IMR-90 (cell line): ENCODE results near the gene REV3L. TPM values are rescaled to one million over a fixed set of nuclear protein-coding genes. Genes with fewer than 3 reads are reported as not detected.

ENCODE experiments used
- ATAC-seq: fragments of 200-7000 bp; cut with Tn5 transposase; 2 replicates; pipeline ENCODE4 v1.9.1; 2020; ENCODE audit warnings: low read depth, mild to moderate bottlenecking, moderate library complexity
- BruUV-seq: library from RNA; stranded (reverse); fragments of 400-500 nt; replicated peaks from 2 replicates; lab custom pipeline; 2021; lab: Mats Ljungman, UMichigan
- CTCF ChIA-PET: fragments of 300-600 bp; formaldehyde crosslinking; extraction: SDS; loops from one replicate; lab custom pipeline; 2021; ENCODE audit warnings: antibody characterized with exemption; lab: Yijun Ruan, JAX
- POLR2A ChIA-PET: fragments of 300-600 bp; sonication (Branson Sonifier 250); formaldehyde crosslinking; loops from one replicate; lab custom pipeline; 2022; ENCODE audit warnings: antibody characterized with exemption; ENCODE audit not compliant: unreplicated experiment; lab: Charles Lee
- DNase-seq: peaks from one replicate; pipeline ENCODE4 v3.0.0; 2013
- H2AFZ ChIP-seq: replicated peaks from 2 replicates; pipeline ENCODE3; 2013; ENCODE audit warnings: low read length, mild to moderate bottlenecking; ENCODE audit not compliant: poor library complexity
- H2AK5ac ChIP-seq: 2 replicates; pipeline ENCODE4 v1.6.1; 2013; ENCODE audit warnings: low read depth, low read length, inconsistent platforms
- H2AK9ac ChIP-seq: replicated peaks from 2 replicates; pipeline ENCODE3; 2013; ENCODE audit warnings: mild to moderate bottlenecking, low read depth, low read length, moderate library complexity; ENCODE audit not compliant: poor library complexity
- H2BK120ac ChIP-seq: 2 replicates; pipeline ENCODE4 v1.6.1; 2013; ENCODE audit warnings: low read depth, low read length, inconsistent platforms
- H2BK15ac ChIP-seq: 3 replicates; pipeline ENCODE4 v1.6.1; 2013; ENCODE audit warnings: low read depth, low read length, inconsistent platforms
- H2BK20ac ChIP-seq: 2 replicates; pipeline ENCODE4 v1.6.1; 2013; ENCODE audit warnings: low read depth, mild to moderate bottlenecking, inconsistent platforms, low read length, moderate library complexity
- H2BK5ac ChIP-seq: 2 replicates; pipeline ENCODE4 v1.6.1; 2013; ENCODE audit warnings: mild to moderate bottlenecking, low read depth, low read length, inconsistent platforms; ENCODE audit not compliant: poor library complexity, severe bottlenecking
- H3K14ac ChIP-seq: replicated peaks from 2 replicates; pipeline ENCODE4 v1.6.1; 2013; ENCODE audit warnings: low read depth, low read length, inconsistent platforms
- H3K18ac ChIP-seq: 2 replicates; pipeline ENCODE4 v1.6.1; 2013; ENCODE audit warnings: low read depth, low read length, control low read depth
- H3K23ac ChIP-seq: 2 replicates; pipeline ENCODE4 v1.6.1; 2013; ENCODE audit warnings: low read depth, low read length, inconsistent platforms
- H3K27ac ChIP-seq: 2 replicates; pipeline ENCODE4 v1.5.1; 2013; ENCODE audit warnings: mild to moderate bottlenecking, control low read depth, low read length; ENCODE audit not compliant: insufficient read depth
- H3K27me3 ChIP-seq: 2 replicates; pipeline ENCODE4 v1.6.1; 2013; ENCODE audit warnings: low read length; ENCODE audit not compliant: control insufficient read depth, insufficient read depth
- H3K36me3 ChIP-seq: 2 replicates; pipeline ENCODE4 v1.6.1; 2013; ENCODE audit warnings: low read length, mixed read lengths; ENCODE audit not compliant: control insufficient read depth, insufficient read depth
- H3K4ac ChIP-seq: 2 replicates; pipeline ENCODE4 v1.6.1; 2013; ENCODE audit warnings: low read depth, low read length, inconsistent platforms
- H3K4me1 ChIP-seq: 2 replicates; pipeline ENCODE4 v1.6.1; 2013; ENCODE audit warnings: low read length, mixed read lengths; ENCODE audit not compliant: control insufficient read depth, insufficient read depth
- H3K4me2 ChIP-seq: 2 replicates; pipeline ENCODE4 v1.6.1; 2013; ENCODE audit warnings: low read depth, mild to moderate bottlenecking, control low read depth, low read length, moderate library complexity
- H3K4me3 ChIP-seq: 2 replicates; pipeline ENCODE4 v1.5.1; 2013; ENCODE audit warnings: low read depth, mild to moderate bottlenecking, control low read depth, low read length, moderate library complexity; ENCODE audit not compliant: insufficient read depth
- H3K56ac ChIP-seq: 2 replicates; pipeline ENCODE4 v1.6.1; 2013; ENCODE audit warnings: low read length, inconsistent platforms; ENCODE audit not compliant: insufficient read depth; ENCODE audit errors: extremely low read depth
- H3K79me1 ChIP-seq, 2 experiments: 2 replicates each; pipeline ENCODE4 v1.6.1; 2013; ENCODE audit warnings: low read length in 2 of 2, inconsistent platforms in 1 of 2, low read depth in 1 of 2
- H3K9ac ChIP-seq: 2 replicates; pipeline ENCODE4 v1.6.1; 2013; ENCODE audit warnings: low read depth, low read length, control low read depth
- H3K9me1 ChIP-seq: 2 replicates; pipeline ENCODE4 v1.6.1; 2013; ENCODE audit warnings: low read length, inconsistent platforms; ENCODE audit not compliant: insufficient read depth
- H3K9me3 ChIP-seq: 2 replicates; pipeline ENCODE4 v1.6.1; 2013; ENCODE audit warnings: low read length; ENCODE audit not compliant: control insufficient read depth, insufficient read depth
- H4K20me1 ChIP-seq: 2 replicates; pipeline ENCODE4 v1.6.1; 2013; ENCODE audit warnings: low read length, inconsistent platforms; ENCODE audit not compliant: insufficient read depth
- H4K5ac ChIP-seq: 2 replicates; pipeline ENCODE4 v1.6.1; 2013; ENCODE audit warnings: mild to moderate bottlenecking, low read depth, low read length, control low read depth
- H4K8ac ChIP-seq, 2 experiments: 2 replicates each; pipeline ENCODE4 v1.6.1; 2013; ENCODE audit warnings: low read depth in 2 of 2, low read length in 2 of 2, control low read depth in 1 of 2, inconsistent platforms in 1 of 2
- H4K91ac ChIP-seq: 2 replicates; pipeline ENCODE4 v1.6.1; 2013; ENCODE audit warnings: low read depth, low read length, inconsistent platforms; ENCODE audit not compliant: insufficient read depth
- CHD1 ChIP-seq: IDR thresholded peaks from 2 replicates; pipeline ENCODE4 v1.6.1; 2012; ENCODE audit warnings: low read depth, low read length, improper control_type of control experiment
- MAFK ChIP-seq: IDR thresholded peaks from 2 replicates; pipeline ENCODE4 v1.6.1; 2012; ENCODE audit warnings: low read depth, low read length, improper control_type of control experiment
- SMC3 ChIP-seq: fragments of 150-350 bp; IDR thresholded peaks from 2 replicates; pipeline ENCODE4 v1.6.1; 2016; ENCODE audit warnings: low read depth, mild to moderate bottlenecking, antibody characterized with exemption, low read length, moderate library complexity
- WGBS, 2 experiments: methylation state at CpG; one replicate each; pipeline versions ENCODE4 v1.1.5 to v1.1.7; 2013; ENCODE audit warnings: missing lambda C conversion rate in 2 of 2; ENCODE audit not compliant: insufficient read length in 1 of 2; ENCODE audit errors: extremely low coverage in 2 of 2; 5-methylcytosine and 5-hydroxymethylcytosine counted together
- dilution Hi-C: fragments of 300-500 bp; cut with HindIII; formaldehyde crosslinking; loops from one replicate; pipeline ENCODE4 v1.14.3; 2018; ENCODE audit warnings: low sequenced_read_pairs; ENCODE audit not compliant: unreplicated experiment
- in situ Hi-C: fragments of 300-500 bp; cut with MboI; formaldehyde crosslinking; loops from 3 replicates; pipeline ENCODE4 v1.14.3; 2019; ENCODE audit warnings: low sequenced_read_pairs, inconsistent platforms, mixed read lengths
- intact Hi-C: fragments of 100-400 bp; cut with micrococcal nuclease; formaldehyde crosslinking; loops from 2 replicates; pipeline ENCODE4 v1.10.0; 2022
- polyA plus RNA-seq, 3 experiments: library from polyadenylated mRNA; depleted of rRNA; stranded (reverse); fragments of >200 nt; gene quantifications; 2 replicates each; pipeline ENCODE4 v1.2.3, GENCODE V29; 2012; ENCODE audit warnings: low replicate concordance in 1 of 3
- total RNA-seq: library from RNA; depleted of rRNA; stranded (reverse); fragments of >200 nt; gene quantifications from 2 replicates; pipeline ENCODE4 v1.2.3, GENCODE V29; 2012
- TF ChIP-seq, protein P1 (sequence below): fragments of 150-350 bp; IDR thresholded peaks from 2 replicates; pipeline ENCODE4 v1.6.1; 2016; ENCODE audit warnings: low read depth, mild to moderate bottlenecking, low read length, moderate library complexity, borderline replicate concordance

Gene REV3L
- total and polyA plus RNA-seq, 2 of the 4 experiments (the other 2 are of a cell fraction): 7.4 to 15.4 TPM

- Histone ChIP-seq H3K36me3 (peaks cover 2% of the 10 kb centered on the region; the same call in 1 of the 2 replicates), H2AK5ac (no peak overlapping the region), H4K91ac (no peak overlapping the region), H3K9ac (no peak overlapping the region), H3K27ac (no peak overlapping the region), H3K27me3 (no peaks in the 10 kb centered on the region), H2BK120ac (no peak overlapping the region), H3K56ac (no peak overlapping the region), H2AK9ac (no peak overlapping the region), H4K5ac (no peak overlapping the region), H2BK15ac (no peak overlapping the region), H3K4me2 (no peak overlapping the region), H3K4me1 (no peaks in the 10 kb centered on the region), H3K4me3 (no peak overlapping the region), H2BK20ac (no peak overlapping the region), H2AFZ (no peak overlapping the region), H3K79me1 (peaks cover 23 to 48% of the 10 kb centered on the region in 2 experiments), H3K23ac (no peak overlapping the region), H3K18ac (no peak overlapping the region), H3K4ac (no peak overlapping the region), H3K9me1 (no peaks in the 10 kb centered on the region), H4K20me1 (peaks cover 28% of the 10 kb centered on the region), H3K14ac (no peak overlapping the region), H4K8ac (no peak overlapping the region), H3K9me3 (peaks cover 2% of the 10 kb centered on the region; the same call in 1 of the 2 replicates), H2BK5ac (no peak overlapping the region)
- no CpG with 5 or more reads among the region's 4 CpGs for WGBS, 2 experiments
- CTCF ChIA-PET: no interaction called here
- in situ Hi-C loops: no loop called here
- intact Hi-C loops: no loop called here
- BruUV-seq: no TSS peak
- dilution Hi-C loops: no loop called here
- TF ChIP-seq SMC3 (no peak), MAFK (no peak), CHD1 (no peak)
- TF ChIP-seq, protein P1, sequence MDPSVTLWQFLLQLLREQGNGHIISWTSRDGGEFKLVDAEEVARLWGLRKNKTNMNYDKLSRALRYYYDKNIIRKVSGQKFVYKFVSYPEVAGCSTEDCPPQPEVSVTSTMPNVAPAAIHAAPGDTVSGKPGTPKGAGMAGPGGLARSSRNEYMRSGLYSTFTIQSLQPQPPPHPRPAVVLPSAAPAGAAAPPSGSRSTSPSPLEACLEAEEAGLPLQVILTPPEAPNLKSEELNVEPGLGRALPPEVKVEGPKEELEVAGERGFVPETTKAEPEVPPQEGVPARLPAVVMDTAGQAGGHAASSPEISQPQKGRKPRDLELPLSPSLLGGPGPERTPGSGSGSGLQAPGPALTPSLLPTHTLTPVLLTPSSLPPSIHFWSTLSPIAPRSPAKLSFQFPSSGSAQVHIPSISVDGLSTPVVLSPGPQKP: no peak
- POLR2A ChIA-PET: no interaction called here
- DNase-seq (no peak), ATAC-seq (no peak)
Observed at GRCh38 chr6:111439171-111439570, 43.8 kb downstream of the REV3L start.
